GM23338 (cell line): ENCODE results near the gene STARD3. TPM values are rescaled to one million over a fixed set of nuclear protein-coding genes. Genes with fewer than 3 reads are reported as not detected.

ENCODE experiments used
- ATAC-seq: fragments of 200-7000 bp; cut with Tn5 transposase; 3 replicates; pipeline ENCODE4 v1.9.1; 2020
- DNase-seq: peaks from one replicate; pipeline ENCODE4 v3.0.0-alpha.2; 2015; ENCODE audit warnings: low spot score
- H2AFZ ChIP-seq: fragments of 200-600 bp; sonication (generic); 2 replicates; pipeline ENCODE4 v1.8.0; 2016; ENCODE audit warnings: antibody characterized with exemption, mild to moderate bottlenecking, moderate library complexity
- H3F3A ChIP-seq: fragments of 200-600 bp; sonication (generic); replicated peaks from 2 replicates; pipeline ENCODE4 v1.8.0; 2017; ENCODE audit warnings: antibody characterized with exemption, mixed run types, low read depth
- H3K27ac ChIP-seq: fragments of 200-600 bp; sonication (generic); 2 replicates; pipeline ENCODE4 v1.6.1; 2016; ENCODE audit warnings: low read depth
- H3K27me3 ChIP-seq: fragments of 200-600 bp; sonication (generic); 2 replicates; pipeline ENCODE4 v1.8.0; 2016; ENCODE audit warnings: mild to moderate bottlenecking, mixed run types, moderate library complexity; ENCODE audit not compliant: insufficient read depth
- H3K36me3 ChIP-seq: fragments of 200-600 bp; sonication (generic); 2 replicates; pipeline ENCODE4 v1.8.0; 2016; ENCODE audit warnings: mild to moderate bottlenecking; ENCODE audit not compliant: insufficient read depth
- H3K4me1 ChIP-seq: fragments of 200-600 bp; sonication (generic); 2 replicates; pipeline ENCODE4 v1.8.0; 2016; ENCODE audit warnings: mild to moderate bottlenecking, moderate library complexity; ENCODE audit not compliant: insufficient read depth
- H3K4me2 ChIP-seq: fragments of 200-600 bp; sonication (generic); 2 replicates; pipeline ENCODE4 v1.7.1; 2017; ENCODE audit warnings: mixed run types
- H3K4me3 ChIP-seq: fragments of 200-600 bp; sonication (generic); 2 replicates; pipeline ENCODE4 v1.6.1; 2016; ENCODE audit warnings: mixed run types
- H3K79me2 ChIP-seq: fragments of 200-600 bp; sonication (generic); replicated peaks from 2 replicates; pipeline ENCODE4 v1.8.0; 2017; ENCODE audit warnings: mild to moderate bottlenecking; ENCODE audit not compliant: insufficient read depth
- H3K9me2 ChIP-seq: fragments of 200-600 bp; sonication (generic); 2 replicates; pipeline ENCODE4 v1.8.0; 2017; ENCODE audit not compliant: insufficient read depth
- H4K20me1 ChIP-seq: fragments of 200-600 bp; sonication (generic); replicated peaks from 2 replicates; pipeline ENCODE4 v1.8.0; 2017; ENCODE audit warnings: mild to moderate bottlenecking; ENCODE audit not compliant: insufficient read depth
- H3K27ac Mint-ChIP-seq: 2 replicates; pipeline ENCODE4 v1.8.0; 2020; ENCODE audit warnings: inconsistent platforms, mild to moderate bottlenecking, moderate library complexity, mixed read lengths
- H3K27me3 Mint-ChIP-seq: 3 replicates; pipeline ENCODE4 v1.8.0; 2022; ENCODE audit warnings: low read depth, mild to moderate bottlenecking, moderate library complexity, mixed read lengths, inconsistent platforms; ENCODE audit not compliant: insufficient read depth, poor library complexity
- H3K36me3 Mint-ChIP-seq: 3 replicates; pipeline ENCODE4 v1.8.0; 2021; ENCODE audit warnings: low read depth, mild to moderate bottlenecking, inconsistent platforms, moderate library complexity, mixed read lengths
- H3K4me1 Mint-ChIP-seq: 3 replicates; pipeline ENCODE4 v1.8.0; 2020; ENCODE audit warnings: mild to moderate bottlenecking, inconsistent platforms, mixed read lengths
- H3K4me3 Mint-ChIP-seq: 3 replicates; pipeline ENCODE4 v1.8.0; 2021; ENCODE audit warnings: moderate library complexity, mild to moderate bottlenecking, inconsistent platforms, mixed read lengths
- H3K9me3 Mint-ChIP-seq: 3 replicates; pipeline ENCODE4 v1.8.0; 2020; ENCODE audit warnings: moderate library complexity, mild to moderate bottlenecking, inconsistent platforms, mixed read lengths
- EZH2 ChIP-seq: fragments of 200-600 bp; sonication (generic); IDR thresholded peaks from one replicate; pipeline ENCODE4 v1.8.0; 2017; ENCODE audit warnings: antibody characterized with exemption, mild to moderate bottlenecking, low read depth; ENCODE audit not compliant: unreplicated experiment
- EZH2phosphoT487 ChIP-seq: fragments of 200-600 bp; sonication (generic); IDR thresholded peaks from one replicate; pipeline ENCODE4 v1.8.1; 2018; ENCODE audit warnings: antibody characterized with exemption; ENCODE audit not compliant: unreplicated experiment
- NANOG ChIP-seq: IDR thresholded peaks from 2 replicates; pipeline ENCODE4 v1.6.1; 2016; ENCODE audit warnings: antibody characterized with exemption, borderline replicate concordance
- POLR2AphosphoS5 ChIP-seq: IDR thresholded peaks from 2 replicates; pipeline ENCODE4 v1.6.1; 2016; ENCODE audit warnings: antibody characterized with exemption, low read depth
- STAT1 ChIP-seq: IDR thresholded peaks from one replicate; pipeline ENCODE4 v1.6.1; 2016; ENCODE audit warnings: antibody characterized with exemption; ENCODE audit not compliant: unreplicated experiment
- ZNF114 ChIP-seq: fragments of 250-450 bp; sonication (Bioruptor Pico); IDR thresholded peaks from 2 replicates; pipeline ENCODE4 v1.5.0; 2020; ENCODE audit warnings: mild to moderate bottlenecking, moderate library complexity
- ZNF331 ChIP-seq: fragments of 250-450 bp; sonication (Bioruptor Pico); IDR thresholded peaks from 2 replicates; pipeline ENCODE4 v1.5.0; 2020; ENCODE audit warnings: low read depth, mild to moderate bottlenecking, moderate library complexity
- polyA plus RNA-seq: library from polyadenylated mRNA; unstranded; fragments of >200 nt; fragmentation: Nextera tagmentation; extraction: Ambion mirVana; gene quantifications from 2 replicates; pipeline ENCODE4 v1.2.1, GENCODE V29; 2016
- total RNA-seq: library from RNA; depleted of rRNA; stranded (reverse); fragments of >200 nt; shearing (Covaris generic); gene quantifications from 2 replicates; pipeline ENCODE4 v1.2.3, GENCODE V29; 2014
- TF ChIP-seq, protein P1 (sequence below): IDR thresholded peaks from 2 replicates; pipeline ENCODE4 v1.6.1; 2016; ENCODE audit warnings: antibody characterized with exemption
- TF ChIP-seq, protein P2 (sequence below), 2 experiments: fragments of 200-600 bp in 1 of 2; sonication (generic) in 1 of 2; conservative IDR thresholded peaks; 2 replicates each; pipeline versions ENCODE4 v1.5.1 to v1.6.1; 2016 to 2017; ENCODE audit warnings: antibody characterized with exemption in 2 of 2, low read depth in 2 of 2, mild to moderate bottlenecking in 2 of 2, moderate library complexity in 1 of 2
- TF ChIP-seq, protein P3 (sequence below): fragments of 250-450 bp; sonication (Bioruptor Pico); IDR thresholded peaks from 2 replicates; pipeline ENCODE4 v1.5.0; 2020; ENCODE audit warnings: mild to moderate bottlenecking, moderate library complexity

STARD3 gene
- total and polyA plus RNA-seq, 2 experiments from 2014 or later, result 26.4 to 53.3 TPM

DNA sequence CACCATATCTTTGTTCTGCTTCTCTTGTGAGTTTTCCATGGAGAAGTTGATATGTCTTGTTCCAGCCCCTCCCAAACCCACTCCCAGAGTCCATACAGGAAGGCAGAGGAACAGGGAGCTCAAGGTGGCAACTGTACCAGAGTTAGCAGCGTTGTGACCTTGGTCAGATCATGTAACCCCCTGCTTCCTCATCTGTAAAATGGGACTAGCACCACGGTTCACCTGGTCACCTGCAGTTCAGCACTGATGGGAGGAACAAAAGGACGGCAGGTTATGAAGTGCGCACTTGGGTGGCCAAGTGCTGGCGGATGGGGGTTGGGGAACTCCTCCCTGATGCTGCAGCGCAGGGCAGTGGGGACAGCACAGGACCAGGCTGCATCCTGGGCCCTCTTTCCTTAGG is 21.5 kb upstream of the STARD3 start:
- TF ChIP-seq EZH2phosphoT487 (no peak), NANOG (no peak), STAT1 (no peak)
- TF ChIP-seq, protein P1, sequence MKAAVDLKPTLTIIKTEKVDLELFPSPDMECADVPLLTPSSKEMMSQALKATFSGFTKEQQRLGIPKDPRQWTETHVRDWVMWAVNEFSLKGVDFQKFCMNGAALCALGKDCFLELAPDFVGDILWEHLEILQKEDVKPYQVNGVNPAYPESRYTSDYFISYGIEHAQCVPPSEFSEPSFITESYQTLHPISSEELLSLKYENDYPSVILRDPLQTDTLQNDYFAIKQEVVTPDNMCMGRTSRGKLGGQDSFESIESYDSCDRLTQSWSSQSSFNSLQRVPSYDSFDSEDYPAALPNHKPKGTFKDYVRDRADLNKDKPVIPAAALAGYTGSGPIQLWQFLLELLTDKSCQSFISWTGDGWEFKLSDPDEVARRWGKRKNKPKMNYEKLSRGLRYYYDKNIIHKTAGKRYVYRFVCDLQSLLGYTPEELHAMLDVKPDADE, result no peak
- TF ChIP-seq, protein P2, sequence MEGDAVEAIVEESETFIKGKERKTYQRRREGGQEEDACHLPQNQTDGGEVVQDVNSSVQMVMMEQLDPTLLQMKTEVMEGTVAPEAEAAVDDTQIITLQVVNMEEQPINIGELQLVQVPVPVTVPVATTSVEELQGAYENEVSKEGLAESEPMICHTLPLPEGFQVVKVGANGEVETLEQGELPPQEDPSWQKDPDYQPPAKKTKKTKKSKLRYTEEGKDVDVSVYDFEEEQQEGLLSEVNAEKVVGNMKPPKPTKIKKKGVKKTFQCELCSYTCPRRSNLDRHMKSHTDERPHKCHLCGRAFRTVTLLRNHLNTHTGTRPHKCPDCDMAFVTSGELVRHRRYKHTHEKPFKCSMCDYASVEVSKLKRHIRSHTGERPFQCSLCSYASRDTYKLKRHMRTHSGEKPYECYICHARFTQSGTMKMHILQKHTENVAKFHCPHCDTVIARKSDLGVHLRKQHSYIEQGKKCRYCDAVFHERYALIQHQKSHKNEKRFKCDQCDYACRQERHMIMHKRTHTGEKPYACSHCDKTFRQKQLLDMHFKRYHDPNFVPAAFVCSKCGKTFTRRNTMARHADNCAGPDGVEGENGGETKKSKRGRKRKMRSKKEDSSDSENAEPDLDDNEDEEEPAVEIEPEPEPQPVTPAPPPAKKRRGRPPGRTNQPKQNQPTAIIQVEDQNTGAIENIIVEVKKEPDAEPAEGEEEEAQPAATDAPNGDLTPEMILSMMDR (conservative IDR thresholded peaks at IDR 0.05; ENCODE audit: low read depth in 2 of 2), result no peak
- Mint-ChIP-seq H3K9me3 (no peaks in the 10 kb centered on the region; the same call in 2 of the 3 replicates), H3K27me3 (peaks cover 71% of the 10 kb centered on the region), H3K4me1 (peaks cover 8% of the 10 kb centered on the region), H3K36me3 (no peaks in the 10 kb centered on the region; the same call in 2 of the 3 replicates), H3K27ac (no peak overlapping the region), H3K4me3 (no peak overlapping the region)
- Histone ChIP-seq H2AFZ (no peak overlapping the region), H3K4me1 (peaks cover 9% of the 10 kb centered on the region; the same call in 1 of the 2 replicates), H3K4me3 (no peak overlapping the region), H4K20me1 (no peaks in the 10 kb centered on the region; the same call in 1 of the 2 replicates), H3K9me2 (no peaks in the 10 kb centered on the region), H3K27ac (no peak overlapping the region), H3K4me2 (no peak overlapping the region), H3K36me3 (no peaks in the 10 kb centered on the region), H3F3A (0 out of 2 replicates have a peak, but pooled peaks cover 6% of the 10 kb centered on the region), H3K79me2 (no peaks in the 10 kb centered on the region), H3K27me3 (peaks cover 90% of the 10 kb centered on the region)
- ATAC-seq, result no peak
- DNase-seq, result no peak

DNA sequence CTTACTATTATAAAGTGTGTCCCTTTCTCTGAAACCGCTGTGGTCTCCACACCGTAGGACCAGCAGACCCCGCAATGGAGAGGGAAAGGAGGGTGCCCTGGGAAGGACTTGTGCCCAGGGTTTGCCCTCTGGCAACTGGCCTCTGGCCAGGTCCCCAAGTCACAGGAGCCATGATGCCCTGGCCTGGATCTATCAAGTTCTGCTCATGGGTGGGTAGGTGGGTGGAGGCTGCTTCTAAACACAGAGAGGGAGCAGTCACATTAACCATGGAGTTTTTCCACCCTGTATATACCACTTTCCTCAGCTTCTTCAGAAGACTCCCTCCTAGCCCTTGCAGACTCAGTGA is 19.9 kb upstream of the STARD3 start:
- Histone ChIP-seq H3K27ac (no peak overlapping the region), H3K27me3 (peaks cover 88% of the 10 kb centered on the region), H3K79me2 (no peaks in the 10 kb centered on the region), H3F3A (0 out of 2 replicates have a peak, but pooled peaks cover 6% of the 10 kb centered on the region), H3K4me2 (peak overlapping the region; percentile 100), H3K9me2 (no peaks in the 10 kb centered on the region), H3K4me1 (peaks cover 9% of the 10 kb centered on the region; the same call in 1 of the 2 replicates), H4K20me1 (no peaks in the 10 kb centered on the region; the same call in 1 of the 2 replicates), H2AFZ (0 out of 2 replicates have a peak overlapping the region, but pooled peaks have one; percentile 56), H3K4me3 (peak overlapping the region; percentile 92), H3K36me3 (no peaks in the 10 kb centered on the region)
- H3K9me3 Mint-ChIP-seq, result no peaks in the 10 kb centered on the region; the same call in 2 of the 3 replicates
- no peak for DNase-seq
- H3K4me1 Mint-ChIP-seq, result peaks cover 11% of the 10 kb centered on the region
- peaks cover 70% of the 10 kb centered on the region for H3K27me3 Mint-ChIP-seq
- no peaks in the 10 kb centered on the region; the same call in 2 of the 3 replicates for H3K36me3 Mint-ChIP-seq
- H3K27ac Mint-ChIP-seq, result no peak overlapping the region
- H3K4me3 Mint-ChIP-seq, result peak overlapping the region; percentile 59
- no peak for ATAC-seq
- TF ChIP-seq EZH2, result no peak
- no peak for TF ChIP-seq ZNF331 (CRISPR knock-in tag)
- no peak for TF ChIP-seq ZNF114
- TF ChIP-seq, protein P3, sequence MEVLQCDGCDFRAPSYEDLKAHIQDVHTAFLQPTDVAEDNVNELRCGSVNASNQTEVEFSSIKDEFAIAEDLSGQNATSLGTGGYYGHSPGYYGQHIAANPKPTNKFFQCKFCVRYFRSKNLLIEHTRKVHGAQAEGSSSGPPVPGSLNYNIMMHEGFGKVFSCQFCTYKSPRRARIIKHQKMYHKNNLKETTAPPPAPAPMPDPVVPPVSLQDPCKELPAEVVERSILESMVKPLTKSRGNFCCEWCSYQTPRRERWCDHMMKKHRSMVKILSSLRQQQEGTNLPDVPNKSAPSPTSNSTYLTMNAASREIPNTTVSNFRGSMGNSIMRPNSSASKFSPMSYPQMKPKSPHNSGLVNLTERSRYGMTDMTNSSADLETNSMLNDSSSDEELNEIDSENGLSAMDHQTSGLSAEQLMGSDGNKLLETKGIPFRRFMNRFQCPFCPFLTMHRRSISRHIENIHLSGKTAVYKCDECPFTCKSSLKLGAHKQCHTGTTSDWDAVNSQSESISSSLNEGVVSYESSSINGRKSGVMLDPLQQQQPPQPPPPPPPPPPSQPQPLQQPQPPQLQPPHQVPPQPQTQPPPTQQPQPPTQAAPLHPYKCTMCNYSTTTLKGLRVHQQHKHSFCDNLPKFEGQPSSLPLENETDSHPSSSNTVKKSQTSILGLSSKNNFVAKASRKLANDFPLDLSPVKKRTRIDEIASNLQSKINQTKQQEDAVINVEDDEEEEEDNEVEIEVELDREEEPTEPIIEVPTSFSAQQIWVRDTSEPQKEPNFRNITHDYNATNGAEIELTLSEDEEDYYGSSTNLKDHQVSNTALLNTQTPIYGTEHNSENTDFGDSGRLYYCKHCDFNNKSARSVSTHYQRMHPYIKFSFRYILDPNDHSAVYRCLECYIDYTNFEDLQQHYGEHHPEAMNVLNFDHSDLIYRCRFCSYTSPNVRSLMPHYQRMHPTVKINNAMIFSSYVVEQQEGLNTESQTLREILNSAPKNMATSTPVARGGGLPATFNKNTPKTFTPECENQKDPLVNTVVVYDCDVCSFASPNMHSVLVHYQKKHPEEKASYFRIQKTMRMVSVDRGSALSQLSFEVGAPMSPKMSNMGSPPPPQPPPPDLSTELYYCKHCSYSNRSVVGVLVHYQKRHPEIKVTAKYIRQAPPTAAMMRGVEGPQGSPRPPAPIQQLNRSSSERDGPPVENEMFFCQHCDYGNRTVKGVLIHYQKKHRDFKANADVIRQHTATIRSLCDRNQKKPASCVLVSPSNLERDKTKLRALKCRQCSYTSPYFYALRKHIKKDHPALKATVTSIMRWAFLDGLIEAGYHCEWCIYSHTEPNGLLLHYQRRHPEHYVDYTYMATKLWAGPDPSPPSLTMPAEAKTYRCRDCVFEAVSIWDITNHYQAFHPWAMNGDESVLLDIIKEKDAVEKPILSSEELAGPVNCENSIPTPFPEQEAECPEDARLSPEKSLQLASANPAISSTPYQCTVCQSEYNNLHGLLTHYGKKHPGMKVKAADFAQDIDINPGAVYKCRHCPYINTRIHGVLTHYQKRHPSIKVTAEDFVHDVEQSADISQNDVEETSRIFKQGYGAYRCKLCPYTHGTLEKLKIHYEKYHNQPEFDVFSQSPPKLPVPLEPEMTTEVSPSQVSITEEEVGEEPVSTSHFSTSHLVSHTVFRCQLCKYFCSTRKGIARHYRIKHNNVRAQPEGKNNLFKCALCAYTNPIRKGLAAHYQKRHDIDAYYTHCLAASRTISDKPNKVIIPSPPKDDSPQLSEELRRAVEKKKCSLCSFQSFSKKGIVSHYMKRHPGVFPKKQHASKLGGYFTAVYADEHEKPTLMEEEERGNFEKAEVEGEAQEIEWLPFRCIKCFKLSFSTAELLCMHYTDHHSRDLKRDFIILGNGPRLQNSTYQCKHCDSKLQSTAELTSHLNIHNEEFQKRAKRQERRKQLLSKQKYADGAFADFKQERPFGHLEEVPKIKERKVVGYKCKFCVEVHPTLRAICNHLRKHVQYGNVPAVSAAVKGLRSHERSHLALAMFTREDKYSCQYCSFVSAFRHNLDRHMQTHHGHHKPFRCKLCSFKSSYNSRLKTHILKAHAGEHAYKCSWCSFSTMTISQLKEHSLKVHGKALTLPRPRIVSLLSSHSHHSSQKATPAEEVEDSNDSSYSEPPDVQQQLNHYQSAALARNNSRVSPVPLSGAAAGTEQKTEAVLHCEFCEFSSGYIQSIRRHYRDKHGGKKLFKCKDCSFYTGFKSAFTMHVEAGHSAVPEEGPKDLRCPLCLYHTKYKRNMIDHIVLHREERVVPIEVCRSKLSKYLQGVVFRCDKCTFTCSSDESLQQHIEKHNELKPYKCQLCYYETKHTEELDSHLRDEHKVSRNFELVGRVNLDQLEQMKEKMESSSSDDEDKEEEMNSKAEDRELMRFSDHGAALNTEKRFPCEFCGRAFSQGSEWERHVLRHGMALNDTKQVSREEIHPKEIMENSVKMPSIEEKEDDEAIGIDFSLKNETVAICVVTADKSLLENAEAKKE (CRISPR knock-in tag), result no peak
- TF ChIP-seq STAT1, result no peak
- TF ChIP-seq EZH2phosphoT487, result no peak
- TF ChIP-seq POLR2AphosphoS5, result no peak
